WTC11 (cell line): ENCODE results near the gene PET100. TPM values are rescaled to one million over a fixed set of nuclear protein-coding genes. Genes with fewer than 3 reads are reported as not detected.

Experiments
- ATAC-seq: fragments of 200-7000 bp; cut with Tn5 transposase; 2 replicates; pipeline ENCODE4 v1.10.0; 2021; ENCODE audit warnings: mild to moderate bottlenecking, moderate library complexity
- CTCF ChIA-PET: fragments of 300-600 bp; sonication (Branson Sonifier 250); formaldehyde crosslinking; loops from one replicate; lab custom pipeline; 2021; ENCODE audit warnings: antibody characterized with exemption; lab: Charles Lee
- POLR2A ChIA-PET: fragments of 350-600 bp; sonication (Branson Sonifier 250); formaldehyde crosslinking; loops from one replicate; lab custom pipeline; 2021; ENCODE audit warnings: antibody characterized with exemption; lab: Charles Lee
- DNase-seq: peaks from one replicate; pipeline ENCODE4 v3.0.0; 2021; ENCODE audit warnings: low spot score
- H3K27ac Mint-ChIP-seq: 2 replicates; pipeline ENCODE4 v1.8.0; 2021; ENCODE audit warnings: mixed read lengths
- H3K27me3 Mint-ChIP-seq: 2 replicates; pipeline ENCODE4 v1.8.0; 2021; ENCODE audit warnings: low read depth, mild to moderate bottlenecking, moderate library complexity, mixed read lengths
- H3K36me3 Mint-ChIP-seq: 2 replicates; pipeline ENCODE4 v1.8.0; 2021; ENCODE audit warnings: mixed read lengths
- H3K4me1 Mint-ChIP-seq: 2 replicates; pipeline ENCODE4 v1.8.0; 2022; ENCODE audit warnings: mixed read lengths
- H3K4me3 Mint-ChIP-seq: 2 replicates; pipeline ENCODE4 v1.8.0; 2021; ENCODE audit warnings: mild to moderate bottlenecking, moderate library complexity, mixed read lengths
- H3K9me3 Mint-ChIP-seq: 2 replicates; pipeline ENCODE4 v1.8.0; 2021; ENCODE audit warnings: mixed read lengths
- ELF4 ChIP-seq: sonication (generic); formaldehyde crosslinking; IDR thresholded peaks from 2 replicates; pipeline ENCODE4 v1.8.1; 2022; ENCODE audit warnings: low read depth, mild to moderate bottlenecking, moderate library complexity, missing genetic modification reagents
- FOXJ3 ChIP-seq: sonication (generic); formaldehyde crosslinking; IDR thresholded peaks from 2 replicates; pipeline ENCODE4 v1.9.0; 2021; ENCODE audit warnings: missing genetic modification reagents, mild to moderate bottlenecking, borderline replicate concordance
- NFYB ChIP-seq: sonication (generic); formaldehyde crosslinking; conservative IDR thresholded peaks from 2 replicates; pipeline ENCODE4 v1.8.0; 2022; ENCODE audit warnings: low read depth, missing genetic modification reagents
- NR3C1 ChIP-seq: sonication (generic); formaldehyde crosslinking; conservative IDR thresholded peaks from 2 replicates; pipeline ENCODE4 v1.8.1; 2023; ENCODE audit warnings: low read depth, mild to moderate bottlenecking, missing genetic modification reagents
- OVOL2 ChIP-seq: fragments of 250-450 bp; sonication (Bioruptor Pico); IDR thresholded peaks from 2 replicates; pipeline ENCODE4 v1.9.0; 2021; ENCODE audit warnings: mild to moderate bottlenecking, borderline replicate concordance
- PRRX2 ChIP-seq: fragments of 250-450 bp; sonication (Bioruptor Pico); IDR thresholded peaks from 2 replicates; pipeline ENCODE4 v1.8.0; 2021; ENCODE audit warnings: mild to moderate bottlenecking
- RORB ChIP-seq: fragments of 250-450 bp; sonication (Bioruptor Pico); IDR thresholded peaks from 2 replicates; pipeline ENCODE4 v1.9.0; 2021; ENCODE audit warnings: mild to moderate bottlenecking
- TEAD4 ChIP-seq: sonication (generic); formaldehyde crosslinking; IDR thresholded peaks from 2 replicates; pipeline ENCODE4 v1.8.0; 2022; ENCODE audit warnings: mild to moderate bottlenecking, missing genetic modification reagents
- ZBTB21 ChIP-seq: sonication (generic); formaldehyde crosslinking; IDR thresholded peaks from 2 replicates; pipeline ENCODE4 v1.8.1; 2023; ENCODE audit warnings: mild to moderate bottlenecking, missing genetic modification reagents, borderline replicate concordance
- ZNF121 ChIP-seq: sonication (generic); formaldehyde crosslinking; IDR thresholded peaks from 2 replicates; pipeline ENCODE4 v1.8.0; 2023; ENCODE audit warnings: missing genetic modification reagents
- ZNF396 ChIP-seq: fragments of 250-450 bp; sonication (Bioruptor Pico); IDR thresholded peaks from 2 replicates; pipeline ENCODE4 v1.8.0; 2021; ENCODE audit warnings: mild to moderate bottlenecking, moderate library complexity, borderline replicate concordance
- total RNA-seq: library from RNA; stranded (reverse); gene quantifications from 3 replicates; pipeline ENCODE4 v1.2.3, GENCODE V29; 2021
- TF ChIP-seq, protein P1 (sequence below): sonication (generic); formaldehyde crosslinking; IDR thresholded peaks from 2 replicates; pipeline ENCODE4 v1.8.0; 2023; ENCODE audit warnings: missing genetic modification reagents
- TF ChIP-seq, protein P2 (sequence below): fragments of 250-450 bp; sonication (Bioruptor Pico); IDR thresholded peaks from 2 replicates; pipeline ENCODE4 v1.8.0; 2021; ENCODE audit warnings: mild to moderate bottlenecking
- TF ChIP-seq, protein P3 (sequence below): sonication (generic); formaldehyde crosslinking; IDR thresholded peaks from 2 replicates; pipeline ENCODE4 v1.8.0; 2022; ENCODE audit warnings: mild to moderate bottlenecking, missing genetic modification reagents
- TF ChIP-seq, protein P4 (sequence below): fragments of 250-450 bp; sonication (Bioruptor Pico); IDR thresholded peaks from 2 replicates; pipeline ENCODE4 v1.9.0; 2021; ENCODE audit warnings: mild to moderate bottlenecking, borderline replicate concordance

The PET100 gene
- total RNA-seq, 1 experiment from 2014 or later = 111 TPM

DNA sequence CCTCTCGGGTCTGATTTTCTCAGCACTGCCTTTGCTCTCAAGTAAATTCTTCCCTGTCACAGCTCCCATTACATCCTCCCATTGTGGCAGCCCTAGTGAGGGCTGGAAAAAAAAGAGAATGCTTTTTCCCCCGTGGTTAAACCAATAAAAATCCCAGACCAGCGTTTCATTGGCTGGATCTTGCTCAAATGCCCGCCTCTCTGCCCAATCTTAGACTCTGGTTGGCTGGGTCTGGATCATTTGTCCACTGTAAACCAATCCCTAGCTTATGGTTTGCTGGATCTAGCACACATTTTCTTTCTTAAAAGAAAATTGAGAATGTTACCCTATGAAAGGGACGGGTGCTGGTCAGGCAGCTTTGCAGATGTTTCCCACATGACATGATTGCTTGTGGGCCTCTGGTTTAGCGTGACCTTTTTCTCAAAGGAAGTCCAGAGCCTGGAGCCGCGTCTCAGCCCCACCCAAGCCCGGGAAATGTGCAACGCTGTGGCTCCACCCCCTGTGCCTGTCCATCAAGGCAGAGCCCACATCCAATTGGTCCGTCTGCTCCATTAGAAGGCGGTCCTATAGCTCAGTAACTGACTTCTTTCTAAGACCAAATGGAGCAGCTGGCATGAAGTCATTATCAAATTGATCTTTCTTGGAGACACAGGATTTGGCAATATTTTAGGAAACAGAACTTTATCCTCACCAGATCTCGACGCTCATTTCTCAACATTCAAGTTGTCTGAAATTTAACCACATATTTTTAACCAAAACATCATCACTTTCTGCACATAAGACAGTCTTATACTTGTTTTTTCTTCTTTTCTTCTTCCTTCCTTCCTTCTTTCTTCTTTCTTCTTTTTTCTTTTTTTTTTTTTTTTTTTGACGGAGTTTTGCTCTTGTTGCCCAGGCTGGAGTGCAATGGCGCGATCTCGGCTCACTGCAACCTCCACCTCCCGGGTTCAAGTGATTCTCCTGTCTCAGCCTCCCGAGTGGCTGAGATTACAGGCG is 44.7 kb downstream of the PET100 start:
- POLR2A ChIA-PET = no interaction called here

DNA sequence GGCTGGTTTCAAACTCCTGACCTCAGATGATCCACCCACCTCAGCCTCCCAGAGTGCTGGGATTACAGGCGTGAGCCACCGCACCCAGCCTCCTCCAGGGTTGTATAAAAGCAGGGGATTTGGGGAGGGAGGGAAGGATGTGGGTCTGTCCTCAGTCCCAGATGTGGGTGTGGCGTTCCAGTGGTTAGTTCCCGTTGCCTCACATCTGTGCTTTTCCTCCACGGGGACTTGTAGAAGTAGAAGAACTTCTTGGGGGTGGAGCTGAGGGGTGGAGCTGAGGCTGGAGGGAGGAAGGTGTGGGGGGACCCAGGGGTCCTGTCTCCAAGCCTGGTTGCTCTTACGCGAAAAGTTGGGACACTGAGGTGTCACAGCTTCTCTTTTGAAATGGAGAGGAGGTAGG is 46.8 kb downstream of the PET100 start:
- POLR2A ChIA-PET = no interaction called here
- TF ChIP-seq OVOL2 (CRISPR knock-in tag) = no peak
- TF ChIP-seq, protein P1, sequence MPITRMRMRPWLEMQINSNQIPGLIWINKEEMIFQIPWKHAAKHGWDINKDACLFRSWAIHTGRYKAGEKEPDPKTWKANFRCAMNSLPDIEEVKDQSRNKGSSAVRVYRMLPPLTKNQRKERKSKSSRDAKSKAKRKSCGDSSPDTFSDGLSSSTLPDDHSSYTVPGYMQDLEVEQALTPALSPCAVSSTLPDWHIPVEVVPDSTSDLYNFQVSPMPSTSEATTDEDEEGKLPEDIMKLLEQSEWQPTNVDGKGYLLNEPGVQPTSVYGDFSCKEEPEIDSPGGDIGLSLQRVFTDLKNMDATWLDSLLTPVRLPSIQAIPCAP (CRISPR knock-in tag) = no peak
- no peak for TF ChIP-seq ELF4 (CRISPR knock-in tag)
- no peak for TF ChIP-seq TEAD4 (CRISPR knock-in tag)
- no peak for TF ChIP-seq ZNF396 (CRISPR knock-in tag)
- peaks cover 5% of the 10 kb centered on the region for H3K9me3 Mint-ChIP-seq
- H3K4me1 Mint-ChIP-seq = peaks cover 7% of the 10 kb centered on the region; the same call in 1 of the 2 replicates
- H3K36me3 Mint-ChIP-seq = no peaks in the 10 kb centered on the region; the same call in 1 of the 2 replicates
- no peak for ATAC-seq
- no peak overlapping the region for H3K27ac Mint-ChIP-seq
- CTCF ChIA-PET = interaction anchor here (1.1 to 1.5 kb wide), 2 partner anchors 108 to 124 kb away, joined by 4 to 5 read pairs; no protein-coding TSS in a partner anchor
- H3K4me3 Mint-ChIP-seq = no peak overlapping the region
- DNase-seq = no peak
- peaks cover 70% of the 10 kb centered on the region for H3K27me3 Mint-ChIP-seq

More for the DNA sequence above, 44.7 kb downstream of the PET100 start:
- DNase-seq (peak; percentile 76), ATAC-seq (peak; percentile 91)
- Mint-ChIP-seq H3K36me3 (no peaks in the 10 kb centered on the region; the same call in 1 of the 2 replicates), H3K4me1 (peaks cover 15% of the 10 kb centered on the region), H3K27me3 (peaks cover 83% of the 10 kb centered on the region), H3K27ac (no peak overlapping the region), H3K9me3 (peaks cover 5% of the 10 kb centered on the region), H3K4me3 (no peak overlapping the region)
- TF ChIP-seq NFYB (CRISPR knock-in tag) (peak; percentile 55), RORB (CRISPR knock-in tag) (no peak)
- CTCF ChIA-PET = interaction anchor here (0.5 to 1.6 kb wide), 7 partner anchors 10 to 275 kb away, joined by 3 to 8 read pairs (median 3); no protein-coding TSS in a partner anchor

DNA sequence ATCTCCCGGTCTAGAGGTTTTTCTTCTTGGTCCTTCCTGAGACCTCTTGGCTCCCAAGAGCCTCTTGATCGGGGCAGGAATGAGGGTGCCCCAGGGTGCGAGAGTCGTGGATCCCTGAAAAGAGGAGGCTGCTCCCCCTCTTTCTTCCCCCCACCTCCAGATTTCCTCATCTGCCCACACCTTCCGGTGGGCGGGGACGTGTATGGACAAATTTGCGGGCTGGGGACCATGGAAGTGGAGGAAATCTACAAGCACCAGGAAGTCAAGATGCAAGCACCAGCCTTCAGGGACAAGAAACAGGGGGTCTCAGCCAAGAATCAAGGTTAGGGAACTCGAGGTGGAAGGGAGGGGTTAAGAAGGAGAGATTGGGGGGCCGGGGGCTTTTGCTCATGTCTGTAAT is 47.3 kb downstream of the PET100 start, which contains the start of gene MCEMP1:
Gene MCEMP1, plus strand, starts transcription at position 237 of the 400 bp plus-strand sequence. Its CDS starts 31 bp downstream, at position 268.
- ChIA-PET POLR2A (no interaction called here), CTCF (interaction anchor here (1.1 to 1.5 kb wide), 2 partner anchors 108 to 123 kb away, joined by 4 to 5 read pairs; no protein-coding TSS in a partner anchor)
- H3K36me3 Mint-ChIP-seq = no peaks in the 10 kb centered on the region; the same call in 1 of the 2 replicates
- TF ChIP-seq, protein P2, sequence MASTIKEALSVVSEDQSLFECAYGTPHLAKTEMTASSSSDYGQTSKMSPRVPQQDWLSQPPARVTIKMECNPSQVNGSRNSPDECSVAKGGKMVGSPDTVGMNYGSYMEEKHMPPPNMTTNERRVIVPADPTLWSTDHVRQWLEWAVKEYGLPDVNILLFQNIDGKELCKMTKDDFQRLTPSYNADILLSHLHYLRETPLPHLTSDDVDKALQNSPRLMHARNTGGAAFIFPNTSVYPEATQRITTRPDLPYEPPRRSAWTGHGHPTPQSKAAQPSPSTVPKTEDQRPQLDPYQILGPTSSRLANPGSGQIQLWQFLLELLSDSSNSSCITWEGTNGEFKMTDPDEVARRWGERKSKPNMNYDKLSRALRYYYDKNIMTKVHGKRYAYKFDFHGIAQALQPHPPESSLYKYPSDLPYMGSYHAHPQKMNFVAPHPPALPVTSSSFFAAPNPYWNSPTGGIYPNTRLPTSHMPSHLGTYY (CRISPR knock-in tag) = no peak
- H3K4me3 Mint-ChIP-seq = no peak within 1 kb of the TSS
- H3K27ac Mint-ChIP-seq = no peak within 1 kb of the TSS
- DNase-seq (no peak), ATAC-seq (no peak)
- peaks cover 65% of the 10 kb centered on the region for H3K27me3 Mint-ChIP-seq
- H3K4me1 Mint-ChIP-seq = peaks cover 8% of the 10 kb centered on the region
- peaks cover 5% of the 10 kb centered on the region for H3K9me3 Mint-ChIP-seq

DNA sequence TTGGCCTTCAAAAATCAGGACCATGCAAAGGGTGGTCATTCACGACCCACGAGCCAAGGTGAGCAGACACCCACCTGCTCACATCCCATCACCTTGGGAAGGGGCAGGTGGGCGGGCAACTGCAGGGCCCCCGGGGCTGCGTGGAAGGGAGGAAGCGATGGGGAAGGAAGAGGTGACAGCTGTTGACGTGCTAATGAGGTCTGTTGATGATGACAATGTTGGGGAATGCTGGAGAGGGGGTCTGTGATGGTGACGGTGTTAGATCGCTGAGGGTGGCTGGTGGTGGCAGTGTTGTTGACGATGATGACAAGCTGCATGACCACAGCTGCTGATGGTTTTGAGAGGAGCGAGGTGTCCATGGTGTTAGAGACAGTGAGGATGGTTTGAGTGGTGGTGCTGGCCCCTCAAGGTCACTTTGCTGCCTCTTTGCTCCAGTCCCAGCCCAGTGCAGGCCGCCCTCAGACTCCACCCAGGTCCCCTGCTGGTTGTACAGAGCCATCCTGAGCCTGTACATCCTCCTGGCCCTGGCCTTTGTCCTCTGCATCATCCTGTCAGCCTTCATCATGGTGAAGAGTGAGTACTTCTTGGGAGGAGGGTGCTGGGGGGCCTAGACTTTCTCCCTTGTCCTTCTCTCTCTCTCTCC is 48.2 kb downstream of the PET100 start:
- ATAC-seq (no peak), DNase-seq (no peak)
- peaks cover 5% of the 10 kb centered on the region for H3K36me3 Mint-ChIP-seq
- POLR2A ChIA-PET = no interaction called here
- H3K27ac Mint-ChIP-seq = no peak overlapping the region
- H3K4me3 Mint-ChIP-seq = no peak overlapping the region
- peaks cover 5% of the 10 kb centered on the region for H3K9me3 Mint-ChIP-seq
- peaks cover 9% of the 10 kb centered on the region for H3K4me1 Mint-ChIP-seq
- CTCF ChIA-PET = interaction anchor here (0.9 to 1.7 kb wide), 3 partner anchors 36 to 122 kb away, joined by 3 to 10 read pairs (median 9); no protein-coding TSS in a partner anchor
- H3K27me3 Mint-ChIP-seq = peaks cover 57% of the 10 kb centered on the region
- TF ChIP-seq RORB (CRISPR knock-in tag) (no peak), NR3C1 (CRISPR knock-in tag) (no peak), ZBTB21 (no peak), TEAD4 (CRISPR knock-in tag) (no peak), PRRX2 (no peak), ZNF121 (CRISPR knock-in tag) (no peak), FOXJ3 (no peak), NFYB (CRISPR knock-in tag) (no peak)
- TF ChIP-seq, protein P3, sequence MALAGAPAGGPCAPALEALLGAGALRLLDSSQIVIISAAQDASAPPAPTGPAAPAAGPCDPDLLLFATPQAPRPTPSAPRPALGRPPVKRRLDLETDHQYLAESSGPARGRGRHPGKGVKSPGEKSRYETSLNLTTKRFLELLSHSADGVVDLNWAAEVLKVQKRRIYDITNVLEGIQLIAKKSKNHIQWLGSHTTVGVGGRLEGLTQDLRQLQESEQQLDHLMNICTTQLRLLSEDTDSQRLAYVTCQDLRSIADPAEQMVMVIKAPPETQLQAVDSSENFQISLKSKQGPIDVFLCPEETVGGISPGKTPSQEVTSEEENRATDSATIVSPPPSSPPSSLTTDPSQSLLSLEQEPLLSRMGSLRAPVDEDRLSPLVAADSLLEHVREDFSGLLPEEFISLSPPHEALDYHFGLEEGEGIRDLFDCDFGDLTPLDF = no peak
- TF ChIP-seq, protein P2 (CRISPR knock-in tag) = no peak
- TF ChIP-seq, protein P4, sequence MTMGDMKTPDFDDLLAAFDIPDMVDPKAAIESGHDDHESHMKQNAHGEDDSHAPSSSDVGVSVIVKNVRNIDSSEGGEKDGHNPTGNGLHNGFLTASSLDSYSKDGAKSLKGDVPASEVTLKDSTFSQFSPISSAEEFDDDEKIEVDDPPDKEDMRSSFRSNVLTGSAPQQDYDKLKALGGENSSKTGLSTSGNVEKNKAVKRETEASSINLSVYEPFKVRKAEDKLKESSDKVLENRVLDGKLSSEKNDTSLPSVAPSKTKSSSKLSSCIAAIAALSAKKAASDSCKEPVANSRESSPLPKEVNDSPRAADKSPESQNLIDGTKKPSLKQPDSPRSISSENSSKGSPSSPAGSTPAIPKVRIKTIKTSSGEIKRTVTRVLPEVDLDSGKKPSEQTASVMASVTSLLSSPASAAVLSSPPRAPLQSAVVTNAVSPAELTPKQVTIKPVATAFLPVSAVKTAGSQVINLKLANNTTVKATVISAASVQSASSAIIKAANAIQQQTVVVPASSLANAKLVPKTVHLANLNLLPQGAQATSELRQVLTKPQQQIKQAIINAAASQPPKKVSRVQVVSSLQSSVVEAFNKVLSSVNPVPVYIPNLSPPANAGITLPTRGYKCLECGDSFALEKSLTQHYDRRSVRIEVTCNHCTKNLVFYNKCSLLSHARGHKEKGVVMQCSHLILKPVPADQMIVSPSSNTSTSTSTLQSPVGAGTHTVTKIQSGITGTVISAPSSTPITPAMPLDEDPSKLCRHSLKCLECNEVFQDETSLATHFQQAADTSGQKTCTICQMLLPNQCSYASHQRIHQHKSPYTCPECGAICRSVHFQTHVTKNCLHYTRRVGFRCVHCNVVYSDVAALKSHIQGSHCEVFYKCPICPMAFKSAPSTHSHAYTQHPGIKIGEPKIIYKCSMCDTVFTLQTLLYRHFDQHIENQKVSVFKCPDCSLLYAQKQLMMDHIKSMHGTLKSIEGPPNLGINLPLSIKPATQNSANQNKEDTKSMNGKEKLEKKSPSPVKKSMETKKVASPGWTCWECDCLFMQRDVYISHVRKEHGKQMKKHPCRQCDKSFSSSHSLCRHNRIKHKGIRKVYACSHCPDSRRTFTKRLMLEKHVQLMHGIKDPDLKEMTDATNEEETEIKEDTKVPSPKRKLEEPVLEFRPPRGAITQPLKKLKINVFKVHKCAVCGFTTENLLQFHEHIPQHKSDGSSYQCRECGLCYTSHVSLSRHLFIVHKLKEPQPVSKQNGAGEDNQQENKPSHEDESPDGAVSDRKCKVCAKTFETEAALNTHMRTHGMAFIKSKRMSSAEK (CRISPR knock-in tag) = no peak
